Urinary bladder (tissue), 4 donors: ENCODE measurements around the gene STOML2. TPM values are rescaled to one million over a fixed set of nuclear protein-coding genes. Genes with fewer than 3 reads are reported as not detected.

ENCODE experiments used
- DNase-seq: peaks from one replicate; pipeline ENCODE4 v3.0.0-alpha.2; 2015; ENCODE audit errors: extremely low spot score
- H3K27ac ChIP-seq: one replicate; pipeline ENCODE4 v1.5.1; 2013; ENCODE audit warnings: low read depth, mild to moderate bottlenecking, moderate library complexity
- H3K36me3 ChIP-seq: one replicate; pipeline ENCODE4 v1.6.1; 2013; ENCODE audit warnings: mild to moderate bottlenecking, moderate library complexity; ENCODE audit not compliant: insufficient read depth
- H3K4me1 ChIP-seq: one replicate; pipeline ENCODE4 v1.6.1; 2013; ENCODE audit warnings: mild to moderate bottlenecking, moderate library complexity; ENCODE audit not compliant: insufficient read depth
- H3K4me3 ChIP-seq: one replicate; pipeline ENCODE4 v1.5.1; 2013; ENCODE audit warnings: low read depth, low read length
- WGBS: extraction: QIAGEN DNeasy Blood & Tissue Kit; methylation state at CpG from one replicate; pipeline ENCODE4 v1.1.7; 2013; 5-methylcytosine and 5-hydroxymethylcytosine counted together
- polyA plus RNA-seq: library from polyadenylated mRNA; stranded (reverse); fragments of 200-250 nt; gene quantifications from one replicate; pipeline ENCODE4 v1.2.3, GENCODE V29; 2013
- total RNA-seq: library from RNA; depleted of rRNA; stranded (reverse); fragments of >200 nt; gene quantifications from one replicate; pipeline ENCODE4 v1.2.3, GENCODE V29; 2014
- donor health status: healthy with polysubstance abuse.
- donor health status: healthy.

The STOML2 gene
- total and polyA plus RNA-seq, 2 donors: 52.3 to 106 TPM

- no peak for DNase-seq
- 86% methylated on average over 5 of the region's 5 CpGs for WGBS
- Histone ChIP-seq H3K27ac (no peak overlapping the region), H3K36me3 (peaks cover 7% of the 10 kb centered on the region), H3K4me3 (no peak overlapping the region), H3K4me1 (no peaks in the 10 kb centered on the region)
Observed at GRCh38 chr9:35054185-35054835, 48.6 kb downstream of the STOML2 start.

GRCh38 chr9:35051069-35051967, 51.6 kb downstream of the STOML2 start:
- no peak overlapping the region for H3K4me3 ChIP-seq
- H3K4me1 ChIP-seq: no peaks in the 10 kb centered on the region
- H3K27ac ChIP-seq: no peak overlapping the region
- WGBS: 84% methylated on average over 7 of the region's 7 CpGs
- no peak for DNase-seq
- H3K36me3 ChIP-seq: peaks cover 7% of the 10 kb centered on the region

Other genes starting within 250 kb of the STOML2 start
- 0.69 TPM for gene PHF24, start 144.8 kb downstream of the STOML2 start, total RNA-seq
- 0.18 TPM for gene PHF24, start 144.8 kb downstream of the STOML2 start, polyA plus RNA-seq
- 15.3 TPM for gene DNAJB5, start 113.4 kb downstream of the STOML2 start, total RNA-seq
- 89.8 TPM for gene DNAJB5, start 113.4 kb downstream of the STOML2 start, polyA plus RNA-seq
- gene VCP, start 30.5 kb downstream of the STOML2 start, total RNA-seq: 174 TPM
- gene VCP, start 30.5 kb downstream of the STOML2 start, polyA plus RNA-seq: 142 TPM
- gene FANCG, start 23.2 kb downstream of the STOML2 start, total RNA-seq: 14.9 TPM
- 8.8 TPM for gene FANCG, start 23.2 kb downstream of the STOML2 start, polyA plus RNA-seq
- gene PIGO, start 6.5 kb downstream of the STOML2 start, total RNA-seq: 8.6 TPM
- gene PIGO, start 6.5 kb downstream of the STOML2 start, polyA plus RNA-seq: 14.8 TPM
- gene ATOSB, start 12.7 kb upstream of the STOML2 start, total RNA-seq: 6.0 TPM
- 18.7 TPM for gene ATOSB, start 12.7 kb upstream of the STOML2 start, polyA plus RNA-seq
- 11.3 TPM for gene UNC13B, start 58.9 kb upstream of the STOML2 start, total RNA-seq
- gene UNC13B, start 58.9 kb upstream of the STOML2 start, polyA plus RNA-seq: 11.8 TPM